SHP77 (cell line): Measurements from ENCODE around the gene CARMIL1.
A peak's percentile ranks its signal among the peaks of the same experiment; 100 is the strongest.

Experiments
- DNase-seq, 2 experiments: peaks; one replicate each; lab custom pipeline; 2025; lab: John Stamatoyannopoulos, UW

CARMIL1 gene

DNA sequence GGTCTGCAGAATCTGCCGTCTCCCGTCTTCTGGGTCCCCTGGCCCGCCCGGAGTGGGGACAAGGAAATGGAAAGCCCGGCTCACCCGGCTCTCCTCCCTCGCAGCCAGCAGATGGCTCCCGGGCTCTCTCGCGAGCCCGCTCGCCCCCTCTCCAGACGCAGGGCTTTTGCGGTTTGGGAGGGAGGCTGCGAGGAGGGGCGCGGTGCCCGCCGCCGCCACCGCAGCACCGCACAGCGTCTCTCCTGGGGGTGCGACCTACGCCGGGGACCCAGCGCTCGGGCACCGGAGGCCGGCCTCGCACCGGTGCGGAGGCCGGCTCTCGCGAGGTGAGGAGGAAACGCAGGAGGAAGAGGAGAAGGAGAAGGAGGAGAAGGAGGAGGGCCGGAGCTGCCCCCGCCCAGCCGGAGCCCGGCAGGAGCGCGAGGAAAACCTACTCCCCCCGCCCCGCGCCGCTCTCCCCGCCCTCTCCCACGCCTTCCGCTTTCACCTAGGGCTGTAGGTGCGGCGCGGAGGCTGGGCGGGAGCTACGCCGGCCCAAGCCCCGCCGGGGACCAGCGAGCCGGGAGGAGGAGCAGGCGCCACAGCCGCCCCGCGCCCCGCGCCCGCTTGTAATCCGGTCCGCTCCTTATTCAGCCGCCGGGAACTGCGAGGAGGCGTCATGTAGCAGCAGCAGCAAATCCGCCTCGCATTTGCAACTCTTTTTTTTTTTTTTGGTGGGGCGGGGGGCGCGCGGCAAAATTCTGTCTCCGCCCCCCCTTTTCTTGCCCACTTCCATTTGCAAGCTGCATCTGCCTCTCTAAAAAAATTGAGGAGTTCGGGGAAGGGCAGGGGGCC is at the start of gene CARMIL1:
Gene CARMIL1, plus strand, starts transcription at position 461 of the 834 bp plus-strand sequence. CDS start 422 bp downstream, outside the sequence.
- DNase-seq: peak; percentile 84 to 90

DNA sequence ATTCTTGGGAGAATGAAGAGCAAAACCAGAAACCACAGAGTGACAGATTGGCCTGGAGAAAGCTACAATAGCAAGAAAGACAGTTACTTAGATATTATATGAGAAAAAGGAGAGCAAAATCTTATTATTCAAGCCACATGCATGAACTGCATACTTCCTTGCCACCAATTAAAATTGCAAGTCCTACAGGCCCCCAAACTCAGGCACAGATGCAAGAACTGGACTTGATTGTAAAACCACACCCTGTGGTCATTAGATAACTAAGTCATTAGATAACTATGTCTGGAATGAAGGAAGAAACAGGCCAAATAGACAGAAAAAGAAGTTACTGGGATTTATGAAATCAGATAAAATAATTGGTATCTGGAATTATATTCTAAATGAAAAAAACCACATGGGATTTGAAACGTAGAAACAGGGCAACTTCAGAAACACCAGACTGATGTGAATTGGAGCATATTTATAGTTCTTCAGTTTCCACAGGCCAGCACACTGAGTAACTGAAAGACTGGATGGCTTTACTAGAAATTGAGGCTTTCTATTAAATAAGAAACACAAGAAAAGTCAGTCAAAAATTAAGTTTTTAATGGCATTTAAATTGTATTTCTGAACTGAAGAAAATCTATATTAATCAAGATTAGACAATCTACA is 49.4 kb upstream of the CARMIL1 start:
- DNase-seq: no peak

DNA sequence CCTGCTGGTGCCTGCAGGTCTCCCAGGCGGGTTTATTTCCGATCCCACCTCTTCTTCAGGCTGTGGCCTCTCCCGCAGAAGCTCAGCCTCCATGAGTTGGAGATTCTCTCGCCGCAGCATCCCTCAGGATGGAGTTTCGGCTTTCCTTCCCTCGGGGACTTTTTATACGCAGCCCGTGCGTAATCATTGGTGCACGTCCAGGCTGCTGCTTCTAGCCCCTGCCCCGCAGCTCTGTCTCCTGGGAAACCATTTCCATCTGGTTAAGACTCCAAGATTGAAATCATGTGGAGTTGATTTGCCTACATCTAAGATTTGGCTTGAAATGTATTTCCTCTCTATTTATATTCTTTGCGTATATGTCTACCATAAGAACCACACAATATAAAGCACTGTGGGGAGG is 46.7 kb upstream of the CARMIL1 start:
- DNase-seq: no peak

DNA sequence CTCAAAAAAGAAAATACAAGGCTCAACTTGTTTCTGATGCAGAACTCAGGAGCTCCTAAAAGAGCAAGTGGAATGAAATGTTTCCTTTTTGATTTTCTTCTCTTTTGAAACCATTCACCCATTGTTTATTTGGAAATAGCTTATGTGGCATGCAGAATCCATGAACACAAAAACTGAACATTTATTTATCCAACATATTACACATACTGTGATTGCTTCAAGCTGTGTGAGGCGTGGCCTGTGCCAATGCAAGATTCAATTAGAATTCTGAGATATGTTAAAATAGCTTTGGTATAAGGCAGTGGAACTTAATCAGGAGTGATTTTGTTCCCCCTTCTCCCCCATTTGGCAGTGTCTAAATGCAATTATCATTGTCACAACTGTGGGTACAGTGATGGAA is 45.9 kb upstream of the CARMIL1 start:
- no peak for DNase-seq

DNA sequence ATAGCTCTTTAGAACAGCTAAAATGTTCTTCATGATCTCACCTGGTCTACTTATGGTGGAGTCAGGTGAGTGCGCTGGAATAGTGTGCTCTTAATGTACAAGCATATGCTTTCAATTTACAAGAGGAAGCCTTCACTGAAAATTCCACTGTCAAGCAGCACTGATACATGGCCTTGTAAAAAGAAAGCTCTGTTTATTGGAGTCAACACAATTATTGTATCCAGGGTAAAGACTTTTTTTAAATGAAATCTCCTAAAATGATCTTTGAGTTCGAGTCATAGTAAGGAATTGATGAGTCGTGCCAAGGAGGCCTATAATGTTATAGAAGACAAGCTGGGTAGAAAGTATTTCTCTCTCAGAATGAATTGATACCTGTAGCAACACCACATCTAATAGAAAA is 41.6 kb upstream of the CARMIL1 start:
- DNase-seq: no peak

DNA sequence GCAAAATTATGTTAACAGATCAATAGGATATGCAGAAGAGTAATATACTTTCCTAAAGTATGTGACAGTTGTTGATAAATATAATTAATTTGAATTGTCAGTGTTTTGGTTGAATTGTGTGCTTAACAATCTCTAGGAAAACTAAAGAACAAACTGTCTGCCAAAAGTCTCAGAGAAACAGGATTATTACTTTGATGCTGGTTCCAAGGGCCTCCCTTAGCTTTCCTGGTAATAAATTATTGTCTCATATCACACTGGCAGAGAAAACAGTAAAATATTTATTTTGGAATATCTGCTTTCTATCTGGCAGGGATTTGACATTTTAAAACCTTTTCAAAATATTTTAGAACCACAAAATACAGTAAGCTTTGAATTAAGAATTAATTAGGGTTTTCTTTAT is 40.1 kb upstream of the CARMIL1 start:
- DNase-seq: no peak

DNA sequence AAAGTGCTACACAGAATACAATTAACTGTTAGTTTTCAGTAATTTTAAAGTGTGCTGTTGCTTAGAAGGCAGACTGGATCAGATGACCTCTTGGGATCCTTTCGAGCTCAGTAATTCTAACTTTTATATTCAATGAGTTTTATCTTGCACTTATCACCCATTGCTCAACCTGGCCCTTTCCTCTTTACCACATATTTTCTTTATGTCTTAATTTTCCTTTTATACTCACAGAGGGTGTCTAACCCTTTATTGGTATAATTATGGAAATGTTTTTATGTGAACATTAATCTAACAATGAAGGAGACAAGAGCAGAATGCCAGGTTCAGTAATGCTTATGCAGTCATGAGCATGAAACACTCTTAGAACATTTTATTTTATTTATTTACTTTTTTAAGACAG is 39.7 kb upstream of the CARMIL1 start:
- DNase-seq: no peak

DNA sequence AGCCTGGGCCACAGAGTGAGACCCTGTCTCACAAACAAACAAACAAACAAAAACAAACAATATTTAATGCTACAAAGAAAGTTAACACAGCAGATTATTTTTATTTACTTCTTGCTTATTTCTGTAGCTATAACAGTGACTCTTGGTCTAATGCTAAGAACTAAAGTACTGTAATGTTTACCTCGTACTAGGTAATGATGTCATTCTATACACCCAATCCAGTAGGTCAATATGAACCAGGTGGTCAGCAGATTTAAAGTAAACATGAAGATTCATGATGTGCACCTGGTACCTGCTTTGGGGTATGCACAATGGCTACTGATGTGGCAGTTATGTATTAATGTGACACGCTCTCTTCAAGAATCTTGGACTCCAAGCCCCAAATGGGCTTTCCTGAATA is 36.6 kb upstream of the CARMIL1 start:
- peak; percentile 43 to 59 for DNase-seq

DNA sequence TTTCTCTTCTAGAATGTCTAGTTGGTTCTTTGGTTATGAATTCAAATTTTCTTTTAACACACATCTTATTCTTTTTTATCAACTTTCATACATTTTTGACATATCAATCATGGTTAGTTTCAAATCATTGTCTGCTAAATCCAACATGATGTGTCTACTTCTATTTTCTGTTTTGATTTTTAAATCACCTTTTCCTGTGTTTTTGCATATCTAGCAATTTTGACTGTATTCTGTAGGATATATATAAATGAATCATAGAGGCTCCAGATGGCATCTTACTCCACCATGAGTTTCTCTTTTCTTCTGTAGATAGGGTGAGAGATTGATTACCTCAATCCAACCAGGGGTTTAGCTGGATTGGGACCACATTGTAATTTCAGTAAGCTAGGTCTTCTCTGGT is 34.3 kb upstream of the CARMIL1 start:
- DNase-seq: no peak

DNA sequence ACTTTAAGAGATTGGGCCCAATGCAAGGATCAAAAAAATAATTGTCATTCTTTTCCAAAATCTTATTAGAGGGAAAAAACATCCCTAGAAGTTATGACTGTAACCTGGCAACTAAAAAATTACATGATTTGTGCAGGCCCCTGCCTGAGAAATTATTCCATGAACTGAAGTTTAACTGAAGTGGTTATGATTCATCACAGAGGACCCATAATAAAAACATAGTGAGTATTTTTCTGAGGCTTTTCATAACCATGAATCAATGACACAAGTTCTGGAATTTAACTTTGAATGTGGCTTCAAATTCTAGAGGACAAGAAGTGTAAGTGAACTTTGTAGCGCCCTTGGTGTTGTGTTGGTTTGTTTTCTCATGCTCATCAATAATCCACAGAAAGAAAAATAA is 31.1 kb upstream of the CARMIL1 start:
- no peak for DNase-seq

DNA sequence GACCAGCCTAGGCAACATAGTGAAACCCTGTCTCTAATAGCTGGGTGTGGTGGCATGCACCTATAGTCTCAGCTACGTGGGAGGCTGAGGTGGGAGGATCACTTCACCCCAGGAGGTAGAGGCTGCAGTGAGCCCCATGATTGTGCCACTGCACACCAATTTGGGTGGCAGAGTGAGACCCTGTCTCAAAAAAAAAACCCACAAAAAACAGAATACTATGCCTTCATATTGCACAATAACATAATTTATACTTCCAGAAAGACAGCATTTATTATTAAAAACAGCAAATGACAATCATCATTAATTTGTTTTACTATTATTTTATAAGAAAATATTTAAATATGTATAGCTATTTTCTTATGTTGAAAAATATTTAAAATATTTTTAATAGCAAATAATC is 30.0 kb upstream of the CARMIL1 start:
- no peak for DNase-seq

DNA sequence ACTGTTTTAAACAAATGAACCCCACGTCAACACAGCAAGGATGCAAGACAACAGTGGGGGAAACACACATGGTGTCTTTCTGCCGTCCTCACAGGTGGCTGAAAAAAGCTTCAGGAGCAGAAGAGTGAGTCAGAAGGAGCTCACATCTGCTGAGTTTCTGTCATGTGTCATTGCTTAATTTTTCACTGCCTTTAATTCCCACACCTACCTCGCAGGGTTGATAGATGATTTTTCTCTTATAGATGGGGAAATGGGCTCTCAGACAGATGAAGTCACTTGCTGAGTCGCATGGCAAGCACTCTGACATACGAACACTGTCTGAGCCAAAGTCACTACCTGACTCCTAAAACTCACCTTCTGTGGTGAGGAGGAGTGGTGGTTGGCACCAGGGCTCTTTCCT is 28.3 kb upstream of the CARMIL1 start:
- no peak for DNase-seq

DNA sequence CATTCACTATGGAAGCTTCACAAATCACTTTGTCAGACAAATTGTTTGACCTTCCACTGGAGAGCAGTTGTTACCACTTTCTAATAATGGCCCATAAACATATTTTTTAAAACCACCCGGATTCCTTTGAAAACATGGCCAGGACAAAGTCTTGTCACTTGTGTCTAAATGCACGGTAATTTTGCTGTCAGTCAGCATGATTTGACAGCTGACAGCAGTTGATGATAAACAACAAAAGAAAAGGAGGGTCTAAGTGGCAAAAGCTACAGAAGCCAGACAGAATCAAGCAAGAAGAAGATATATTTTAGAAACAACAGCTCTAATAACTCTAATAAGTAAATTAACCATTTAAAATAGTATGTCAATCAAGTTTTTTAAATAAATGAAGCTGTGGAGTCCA is 27.7 kb upstream of the CARMIL1 start:
- no peak for DNase-seq

DNA sequence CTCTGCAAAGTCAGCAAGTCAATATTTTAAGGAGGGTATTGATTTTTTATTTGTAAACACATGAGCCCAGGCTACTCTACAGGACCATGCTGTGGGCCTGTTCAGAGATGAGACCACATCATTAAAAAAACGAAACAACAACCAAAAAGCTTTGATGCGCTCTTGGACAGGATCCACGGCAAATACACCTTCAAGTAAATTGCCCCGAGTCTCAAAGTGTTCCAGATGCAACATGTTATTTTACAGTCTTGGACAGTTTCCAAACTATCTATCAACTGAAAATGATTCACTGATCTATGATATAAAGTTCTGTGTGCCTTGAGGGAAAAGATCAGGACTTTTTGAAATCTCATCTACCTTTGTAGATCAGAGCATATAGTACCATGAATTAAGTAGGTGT is 25.8 kb upstream of the CARMIL1 start:
- DNase-seq: no peak

DNA sequence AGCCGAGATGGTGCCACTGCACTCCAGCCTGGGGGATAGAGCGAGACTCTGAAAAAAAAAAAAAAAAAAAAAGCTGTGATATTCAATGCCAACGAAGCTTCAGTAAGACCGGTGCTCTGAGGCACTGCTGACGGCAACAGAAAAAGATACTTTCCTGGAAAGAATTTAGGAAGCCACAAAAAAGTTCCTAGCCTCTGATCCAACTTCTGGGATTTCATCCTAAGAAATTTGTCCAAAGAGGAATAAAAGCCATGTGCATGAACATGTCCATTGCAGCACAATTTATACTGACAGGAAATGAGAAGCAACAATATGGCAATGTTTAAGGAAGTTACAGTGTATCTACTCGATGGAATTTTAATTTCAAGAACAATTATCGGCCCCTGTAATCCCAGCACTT is 24.5 kb upstream of the CARMIL1 start:
- DNase-seq: no peak

DNA sequence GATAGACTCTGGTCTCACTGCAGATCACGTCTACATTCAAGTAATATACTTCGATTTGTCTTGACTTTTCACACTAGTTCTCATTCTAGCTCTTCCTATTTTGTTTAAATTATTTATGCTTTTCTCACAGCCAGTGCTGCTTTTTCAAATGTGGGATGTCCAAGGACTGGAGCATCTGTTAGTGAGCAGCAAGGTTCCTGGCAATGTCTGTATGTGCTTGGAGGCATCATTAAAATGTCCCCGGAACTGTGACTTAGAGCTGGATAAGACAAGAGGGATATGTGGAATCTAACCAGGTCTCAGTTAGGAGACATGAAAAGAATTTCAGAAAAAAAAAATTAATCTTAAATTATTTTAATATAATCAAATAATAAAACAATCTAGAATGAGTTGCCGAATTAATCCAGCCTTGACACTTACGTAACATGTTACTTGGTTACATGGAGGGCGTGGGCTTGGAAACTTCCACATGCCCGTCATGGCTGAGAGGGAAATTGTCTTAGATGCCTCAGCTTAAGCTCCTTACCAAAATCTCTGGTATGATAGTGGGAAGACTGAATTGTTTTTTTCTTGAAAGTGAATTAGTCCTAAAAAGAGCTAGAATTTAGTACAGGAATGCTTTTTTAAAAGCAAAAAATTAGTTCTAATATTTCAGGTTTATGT is 21.4 kb upstream of the CARMIL1 start:
- DNase-seq: no peak

DNA sequence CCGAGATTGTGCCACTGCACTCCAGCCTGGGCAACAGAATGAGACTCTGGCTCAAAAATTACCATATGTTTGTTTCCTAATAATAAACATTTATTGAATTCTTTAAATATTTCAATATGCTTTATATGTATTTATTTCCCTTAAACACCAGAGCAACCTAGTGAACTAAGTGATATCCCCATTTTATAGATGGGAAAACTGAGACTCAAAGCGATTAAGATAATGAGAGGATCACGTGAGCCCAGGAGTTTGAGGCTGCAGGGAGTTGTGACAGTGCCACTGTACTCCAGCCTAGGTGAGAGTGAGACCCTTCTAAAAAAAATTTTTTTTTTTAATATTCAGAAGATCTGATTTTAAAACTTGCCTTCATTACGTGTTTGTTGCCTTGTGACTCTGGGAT is 19.4 kb upstream of the CARMIL1 start:
- DNase-seq: no peak

DNA sequence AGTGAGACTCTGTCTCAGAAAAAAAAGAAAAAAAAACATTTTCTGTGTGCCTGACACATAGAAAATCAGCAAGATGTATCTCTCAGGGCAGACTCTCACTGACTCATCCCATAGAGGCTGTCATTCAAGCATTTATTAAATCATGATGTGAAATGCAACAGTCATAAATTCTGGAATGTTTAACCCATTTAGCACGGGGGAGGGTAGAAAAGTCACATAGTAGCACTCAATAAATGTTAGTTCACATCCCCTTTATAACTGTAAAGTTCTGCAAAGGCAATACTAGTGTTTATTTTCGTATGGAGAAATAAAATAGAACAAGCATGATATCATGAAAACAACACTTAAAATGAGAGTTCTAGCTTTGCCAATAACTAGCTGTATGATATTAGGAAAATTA is 15.5 kb upstream of the CARMIL1 start:
- no peak for DNase-seq

DNA sequence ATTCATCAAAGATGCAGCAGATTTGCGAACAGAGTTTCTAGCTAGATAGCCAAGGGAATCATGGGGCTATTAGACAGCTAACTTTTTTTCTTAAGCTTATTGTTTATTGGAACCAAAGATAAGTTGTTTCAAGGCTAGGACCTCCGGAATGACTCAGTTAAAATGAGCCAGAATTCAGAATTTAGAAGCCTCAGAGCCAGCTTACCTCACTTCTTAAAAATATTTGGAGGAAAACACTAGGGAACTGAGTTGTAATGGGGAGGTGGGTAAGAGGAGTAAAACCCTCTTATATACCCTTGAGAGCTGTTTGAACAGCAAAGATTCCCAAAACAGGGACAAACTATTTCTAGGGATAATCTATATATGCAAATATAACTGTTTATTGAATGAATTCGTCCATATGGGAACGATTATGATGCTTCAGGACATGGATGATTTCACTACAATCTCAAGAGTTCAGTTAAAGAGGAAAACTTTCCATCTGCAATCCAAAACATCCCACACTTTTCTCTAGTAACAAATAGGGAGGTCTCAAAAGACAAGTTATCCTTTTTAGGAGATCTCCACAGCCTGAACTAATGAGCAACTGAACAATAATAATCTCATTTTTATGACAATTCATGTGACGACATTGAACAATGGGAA is 12.6 kb upstream of the CARMIL1 start:
- no peak for DNase-seq

DNA sequence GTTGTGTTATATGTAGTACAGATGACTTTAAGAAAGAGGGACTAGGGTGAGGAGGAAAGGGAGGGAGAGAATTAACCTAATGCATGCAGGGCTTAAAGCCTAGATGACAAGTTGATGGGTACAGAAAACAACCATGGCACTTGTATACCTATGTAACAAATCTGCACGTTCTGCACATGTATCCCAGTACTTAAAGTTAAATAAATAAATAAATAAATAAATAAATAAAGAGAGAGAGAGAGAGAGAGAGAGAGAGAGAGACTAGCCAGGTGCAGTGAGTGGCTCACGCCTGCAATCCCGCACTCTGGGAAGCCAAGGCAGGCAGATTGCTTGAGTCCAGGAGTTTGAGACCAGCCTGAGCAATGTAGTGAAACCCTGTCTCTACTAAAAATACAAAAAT is 11.5 kb upstream of the CARMIL1 start:
- no peak for DNase-seq

DNA sequence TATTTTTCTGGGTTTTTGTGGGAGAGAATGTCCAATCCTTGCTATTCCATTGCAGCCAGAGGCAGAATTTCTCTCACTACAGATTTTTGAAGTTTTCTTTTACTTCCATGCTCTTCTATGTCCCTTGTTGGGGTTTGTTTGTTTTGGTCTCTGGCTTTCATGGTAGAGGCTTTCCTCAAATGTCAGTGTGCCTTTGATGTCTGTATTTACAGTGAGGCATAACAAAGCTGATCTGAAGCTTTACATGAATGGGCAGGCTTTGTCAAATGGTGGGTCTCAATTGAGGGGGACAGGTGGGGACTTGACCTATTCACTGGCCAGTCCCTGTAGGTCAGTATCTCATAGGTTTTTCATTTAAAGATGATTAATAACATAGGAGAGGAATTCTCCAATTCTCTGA is 8.6 kb upstream of the CARMIL1 start:
- no peak for DNase-seq

DNA sequence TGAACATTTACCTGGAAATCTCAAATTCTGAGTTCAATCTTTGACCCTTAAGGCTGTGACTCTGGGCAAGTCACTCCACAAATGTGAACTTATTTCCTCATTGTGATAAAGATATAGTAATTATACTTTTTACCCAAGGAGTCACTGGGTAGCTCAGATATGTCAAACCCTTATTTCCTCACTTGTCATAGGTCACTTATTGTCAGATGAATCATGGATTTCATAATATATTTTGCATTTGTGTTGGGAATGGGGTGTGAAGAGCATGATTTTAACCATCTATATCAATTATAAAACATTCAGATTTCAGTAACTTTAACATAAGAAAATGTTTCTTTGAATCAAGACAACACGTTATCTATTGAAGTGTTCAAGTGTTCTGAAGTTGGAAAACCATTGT is 3.7 kb upstream of the CARMIL1 start:
- no peak for DNase-seq

DNA sequence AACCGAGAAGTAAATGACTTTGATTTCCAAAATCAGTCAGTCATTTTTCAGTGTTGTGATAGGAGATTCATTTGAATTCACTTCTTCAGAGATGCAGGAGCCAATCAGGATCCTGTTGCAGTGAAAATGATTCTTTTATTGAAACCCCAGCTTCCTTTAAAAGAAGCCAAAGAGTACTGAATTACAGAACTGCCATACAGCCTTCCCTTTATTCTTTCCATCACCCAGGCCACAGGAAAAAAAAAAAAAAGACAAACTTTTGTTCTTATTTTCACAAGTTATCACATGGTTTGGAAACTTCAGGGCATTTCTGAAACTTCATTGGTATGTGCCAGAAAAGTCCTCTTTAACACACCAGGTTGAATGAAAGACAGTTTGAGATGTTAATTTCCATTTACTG is 1.8 kb upstream of the CARMIL1 start:
- no peak for DNase-seq
